Progenitor cell of endocrine pancreas (in vitro differentiated cells): ENCODE data around the gene C2orf92. TPM values are rescaled to one million over a fixed set of nuclear protein-coding genes. Genes with fewer than 3 reads are reported as not detected.

ENCODE experiments used
- DNase-seq: peaks from one replicate; pipeline ENCODE4 v3.0.0; 2021; ENCODE audit warnings: low spot score; ENCODE audit not compliant: unreplicated experiment
- H3K27ac Mint-ChIP-seq: 2 replicates; pipeline ENCODE4 v1.8.0; 2021; ENCODE audit warnings: mild to moderate bottlenecking, moderate library complexity, mixed read lengths
- H3K27me3 Mint-ChIP-seq: 2 replicates; pipeline ENCODE4 v1.8.0; 2021; ENCODE audit warnings: mixed read lengths
- H3K36me3 Mint-ChIP-seq: 2 replicates; pipeline ENCODE4 v1.8.0; 2022; ENCODE audit warnings: mixed read lengths; ENCODE audit not compliant: insufficient read depth
- H3K4me1 Mint-ChIP-seq: 2 replicates; pipeline ENCODE4 v1.8.0; 2021; ENCODE audit warnings: low read depth, mixed read lengths
- H3K4me3 Mint-ChIP-seq: 2 replicates; pipeline ENCODE4 v1.8.0; 2021; ENCODE audit warnings: low read depth, mild to moderate bottlenecking, moderate library complexity, mixed read lengths
- H3K9me3 Mint-ChIP-seq: 2 replicates; pipeline ENCODE4 v1.8.0; 2021; ENCODE audit warnings: low read depth, mixed read lengths
- total RNA-seq: library from RNA; stranded (reverse); gene quantifications from 2 replicates; pipeline ENCODE4 v1.2.1, GENCODE V29; 2021
- TF ChIP-seq, protein P1 (sequence below): fragments of 200-600 bp; sonication (generic); IDR thresholded peaks from one replicate; pipeline ENCODE4 v1.5.0; 2021; ENCODE audit warnings: antibody characterized with exemption, mild to moderate bottlenecking; ENCODE audit not compliant: unreplicated experiment

The C2orf92 gene
- total RNA-seq, 1 donor from 2014 or later: 15.9 TPM

- Mint-ChIP-seq H3K27ac (no peak overlapping the region), H3K4me1 (peaks cover 7% of the 10 kb centered on the region), H3K9me3 (no peaks in the 10 kb centered on the region), H3K36me3 (peaks cover 1% of the 10 kb centered on the region), H3K4me3 (no peak overlapping the region), H3K27me3 (no peaks in the 10 kb centered on the region)
- TF ChIP-seq, protein P1, sequence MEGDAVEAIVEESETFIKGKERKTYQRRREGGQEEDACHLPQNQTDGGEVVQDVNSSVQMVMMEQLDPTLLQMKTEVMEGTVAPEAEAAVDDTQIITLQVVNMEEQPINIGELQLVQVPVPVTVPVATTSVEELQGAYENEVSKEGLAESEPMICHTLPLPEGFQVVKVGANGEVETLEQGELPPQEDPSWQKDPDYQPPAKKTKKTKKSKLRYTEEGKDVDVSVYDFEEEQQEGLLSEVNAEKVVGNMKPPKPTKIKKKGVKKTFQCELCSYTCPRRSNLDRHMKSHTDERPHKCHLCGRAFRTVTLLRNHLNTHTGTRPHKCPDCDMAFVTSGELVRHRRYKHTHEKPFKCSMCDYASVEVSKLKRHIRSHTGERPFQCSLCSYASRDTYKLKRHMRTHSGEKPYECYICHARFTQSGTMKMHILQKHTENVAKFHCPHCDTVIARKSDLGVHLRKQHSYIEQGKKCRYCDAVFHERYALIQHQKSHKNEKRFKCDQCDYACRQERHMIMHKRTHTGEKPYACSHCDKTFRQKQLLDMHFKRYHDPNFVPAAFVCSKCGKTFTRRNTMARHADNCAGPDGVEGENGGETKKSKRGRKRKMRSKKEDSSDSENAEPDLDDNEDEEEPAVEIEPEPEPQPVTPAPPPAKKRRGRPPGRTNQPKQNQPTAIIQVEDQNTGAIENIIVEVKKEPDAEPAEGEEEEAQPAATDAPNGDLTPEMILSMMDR: no peak
- no peak for DNase-seq
These were observed 63.2 kb downstream of the C2orf92 start for GRCh38 chr2:97732436-97733340.

DNA sequence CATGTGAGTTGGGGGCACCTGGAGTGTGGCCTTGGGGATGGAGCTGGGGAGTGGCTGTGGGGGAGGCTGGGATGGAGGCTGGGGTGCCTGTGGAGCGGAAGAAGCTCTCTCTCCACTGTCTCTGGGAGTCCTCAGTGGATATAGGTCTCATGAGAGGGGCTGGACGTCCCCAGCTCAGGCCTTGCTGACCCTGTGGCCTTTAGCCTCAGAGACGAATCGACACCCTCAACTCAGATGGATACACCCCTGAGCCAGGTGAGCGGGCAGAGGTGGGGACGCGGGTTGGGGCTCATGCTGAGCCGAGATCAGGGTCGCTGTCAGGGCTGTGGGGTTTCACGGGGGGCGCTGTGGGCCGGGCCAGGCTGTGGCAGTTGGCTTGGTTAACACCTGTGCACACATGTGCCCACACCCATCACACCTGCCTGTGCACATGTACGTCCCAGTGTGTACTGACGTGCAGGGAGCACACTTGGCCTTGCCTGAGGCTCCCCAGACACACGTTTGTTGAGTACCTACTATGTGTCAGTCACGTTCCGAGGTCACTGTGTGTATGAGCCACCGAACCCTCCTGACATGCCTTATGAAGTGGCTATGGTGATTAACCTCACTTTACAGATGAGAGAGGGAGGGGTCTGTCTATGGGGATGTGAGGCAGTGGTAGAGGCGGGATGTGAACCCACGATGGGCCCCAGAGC, 64.0 kb downstream of the C2orf92 start:
- Mint-ChIP-seq H3K9me3 (no peaks in the 10 kb centered on the region), H3K4me3 (no peak overlapping the region), H3K4me1 (no peaks in the 10 kb centered on the region), H3K27ac (no peak overlapping the region), H3K36me3 (peaks cover 3% of the 10 kb centered on the region), H3K27me3 (no peaks in the 10 kb centered on the region)
- no peak for DNase-seq
- TF ChIP-seq, protein P1: no peak

DNA sequence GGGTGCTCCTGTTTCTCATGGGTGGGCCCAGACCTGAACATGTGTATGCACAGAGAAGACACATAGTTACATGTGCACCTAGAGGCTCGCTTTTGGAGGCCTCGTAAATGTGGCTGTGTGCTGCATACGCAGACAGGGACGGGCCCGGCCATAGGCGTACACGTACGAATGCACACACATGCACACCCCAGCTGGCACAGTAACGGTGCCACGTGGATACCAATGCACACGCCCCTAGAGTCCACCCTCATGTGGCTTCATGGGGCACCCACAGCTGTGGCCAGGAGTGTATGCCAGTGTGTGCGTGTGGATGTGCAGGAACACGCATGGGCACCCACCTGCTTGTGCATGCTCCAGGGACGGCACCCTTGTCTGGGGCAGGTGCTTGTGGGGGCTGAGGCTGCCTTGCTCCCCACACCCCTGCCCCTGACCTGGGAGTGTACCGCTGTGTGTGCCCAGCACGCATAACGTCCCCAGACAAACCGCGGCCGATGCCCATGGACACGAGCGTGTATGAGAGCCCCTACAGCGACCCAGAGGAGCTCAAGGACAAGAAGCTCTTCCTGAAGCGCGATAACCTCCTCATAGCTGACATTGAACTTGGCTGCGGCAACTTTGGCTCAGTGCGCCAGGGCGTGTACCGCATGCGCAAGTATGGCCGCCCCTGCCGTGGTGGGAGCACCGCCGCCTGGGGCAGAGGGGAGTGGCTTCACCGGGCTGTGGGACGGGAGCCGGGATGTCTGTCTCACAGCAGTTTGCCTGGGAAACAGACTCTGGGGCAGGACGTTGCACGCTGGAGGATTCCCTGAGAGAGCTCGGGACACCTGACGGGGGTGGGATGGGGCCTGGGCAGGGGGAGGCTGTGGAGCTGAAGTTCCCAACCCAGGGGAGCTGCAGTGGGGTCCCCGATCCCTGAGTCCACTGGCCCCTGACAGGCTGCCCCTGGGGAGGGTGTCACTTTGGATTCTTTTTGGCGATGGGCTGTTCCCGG, 64.8 kb downstream of the C2orf92 start:
- no peaks in the 10 kb centered on the region for H3K9me3 Mint-ChIP-seq
- TF ChIP-seq, protein P1: no peak
- no peak for DNase-seq
- peaks cover 3% of the 10 kb centered on the region for H3K36me3 Mint-ChIP-seq
- H3K27me3 Mint-ChIP-seq: no peaks in the 10 kb centered on the region
- no peak overlapping the region for H3K27ac Mint-ChIP-seq
- no peak overlapping the region for H3K4me3 Mint-ChIP-seq
- H3K4me1 Mint-ChIP-seq: no peaks in the 10 kb centered on the region

DNA sequence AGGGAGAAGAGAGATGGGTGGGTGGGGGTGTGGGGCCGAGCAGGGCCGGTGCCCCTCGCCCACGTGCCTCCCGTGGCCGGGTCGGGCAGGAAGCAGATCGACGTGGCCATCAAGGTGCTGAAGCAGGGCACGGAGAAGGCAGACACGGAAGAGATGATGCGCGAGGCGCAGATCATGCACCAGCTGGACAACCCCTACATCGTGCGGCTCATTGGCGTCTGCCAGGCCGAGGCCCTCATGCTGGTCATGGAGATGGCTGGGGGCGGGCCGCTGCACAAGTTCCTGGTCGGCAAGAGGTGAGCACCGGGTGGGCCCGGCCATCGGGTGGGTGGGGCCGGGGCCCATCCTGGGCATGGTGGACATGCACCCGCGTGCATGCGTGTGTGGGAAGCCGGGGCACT, 65.6 kb downstream of the C2orf92 start:
- no peak for DNase-seq
- no peak overlapping the region for H3K4me3 Mint-ChIP-seq
- H3K4me1 Mint-ChIP-seq: no peaks in the 10 kb centered on the region
- H3K36me3 Mint-ChIP-seq: peaks cover 3% of the 10 kb centered on the region
- H3K9me3 Mint-ChIP-seq: no peaks in the 10 kb centered on the region
- no peak overlapping the region for H3K27ac Mint-ChIP-seq
- TF ChIP-seq, protein P1: no peak
- no peaks in the 10 kb centered on the region for H3K27me3 Mint-ChIP-seq
